ENCODE measurements around the gene TNRC6B.

Gene TNRC6B

DNA sequence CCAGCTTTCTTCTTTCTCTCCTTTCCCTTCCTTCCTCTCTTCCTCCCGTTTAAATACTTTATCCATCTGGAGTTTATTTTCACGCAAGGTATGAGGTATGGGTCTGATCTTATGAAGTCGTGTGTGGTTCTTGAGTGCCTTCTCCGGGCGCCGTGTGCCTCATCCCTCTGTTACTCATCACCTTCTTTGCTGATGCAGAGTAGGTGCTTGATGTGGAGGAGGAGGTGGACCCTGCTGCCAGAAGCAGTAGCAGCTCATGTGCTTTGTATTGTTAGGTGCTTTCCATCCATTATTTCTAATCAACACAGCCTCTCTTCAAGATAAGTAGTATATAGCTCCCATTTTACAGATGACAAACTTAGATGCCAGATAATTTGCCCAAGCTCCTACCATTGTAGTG lies 47.0 kb downstream of the TNRC6B start:
- Histone ChIP-seq H3K9ac (ENCODE audit: insufficient read length, low read depth) (no peak overlapping the region), H3K27me3 (ENCODE audit: insufficient read depth, insufficient read length) (no peaks in the 10 kb centered on the region), H3K4me1 (ENCODE audit: insufficient read depth, insufficient read length) (peaks cover 3% of the 10 kb centered on the region), H3K4me3 (ENCODE audit: insufficient read length, low read depth) (no peak overlapping the region), H3K9me3 (ENCODE audit: insufficient read depth, low read length) (no peaks in the 10 kb centered on the region), H3K36me3 (ENCODE audit: insufficient read depth, insufficient read length, low read length) (peaks cover 5% of the 10 kb centered on the region)
- no peak for DNase-seq (ENCODE audit: low read depth, low spot score)
- TF ChIP-seq YY1 (IDR thresholded peaks at IDR 0.05; ENCODE audit: insufficient read depth, insufficient read length): no peak
- TF ChIP-seq SUZ12 (IDR thresholded peaks at IDR 0.05; ENCODE audit: extremely low read depth, insufficient read depth, insufficient read length): no peak
- TF ChIP-seq ZNF274 (IDR thresholded peaks at IDR 0.05; ENCODE audit: low read depth, low read length): no peak

DNA sequence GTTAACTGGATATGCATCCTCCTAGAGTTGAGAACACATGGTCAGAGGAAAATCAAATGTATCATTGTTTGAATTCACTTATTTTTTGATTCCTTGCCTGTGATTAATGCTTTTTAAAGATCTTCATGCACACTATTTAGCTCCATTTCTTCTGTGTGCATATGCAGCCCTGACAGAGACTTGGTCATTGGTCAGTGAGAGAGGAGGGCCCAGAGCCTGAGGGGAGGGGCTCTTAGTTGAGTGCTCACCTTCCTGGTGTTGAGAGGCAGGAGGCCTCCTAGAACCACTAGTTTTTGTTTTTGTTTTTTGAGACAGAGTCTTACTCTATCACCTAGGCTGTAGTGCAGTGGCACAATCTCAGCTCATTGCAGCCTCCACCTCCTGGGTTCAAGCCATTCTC lies 48.9 kb downstream of the TNRC6B start:
- Histone ChIP-seq H3K9me3 (ENCODE audit: insufficient read depth, low read length) (no peaks in the 10 kb centered on the region), H3K9ac (ENCODE audit: insufficient read length, low read depth) (no peak overlapping the region), H3K4me3 (ENCODE audit: insufficient read length, low read depth) (no peak overlapping the region), H3K27me3 (ENCODE audit: insufficient read depth, insufficient read length) (no peaks in the 10 kb centered on the region), H3K4me1 (ENCODE audit: insufficient read depth, insufficient read length) (no peaks in the 10 kb centered on the region), H3K36me3 (ENCODE audit: insufficient read depth, insufficient read length, low read length) (peaks cover 12% of the 10 kb centered on the region)
- TF ChIP-seq YY1 (IDR thresholded peaks at IDR 0.05; ENCODE audit: insufficient read depth, insufficient read length): no peak
- TF ChIP-seq ZNF274 (IDR thresholded peaks at IDR 0.05; ENCODE audit: low read depth, low read length): no peak
- no peak for TF ChIP-seq SUZ12 (IDR thresholded peaks at IDR 0.05; ENCODE audit: extremely low read depth, insufficient read depth, insufficient read length)
- DNase-seq (ENCODE audit: low read depth, low spot score): no peak

DNA sequence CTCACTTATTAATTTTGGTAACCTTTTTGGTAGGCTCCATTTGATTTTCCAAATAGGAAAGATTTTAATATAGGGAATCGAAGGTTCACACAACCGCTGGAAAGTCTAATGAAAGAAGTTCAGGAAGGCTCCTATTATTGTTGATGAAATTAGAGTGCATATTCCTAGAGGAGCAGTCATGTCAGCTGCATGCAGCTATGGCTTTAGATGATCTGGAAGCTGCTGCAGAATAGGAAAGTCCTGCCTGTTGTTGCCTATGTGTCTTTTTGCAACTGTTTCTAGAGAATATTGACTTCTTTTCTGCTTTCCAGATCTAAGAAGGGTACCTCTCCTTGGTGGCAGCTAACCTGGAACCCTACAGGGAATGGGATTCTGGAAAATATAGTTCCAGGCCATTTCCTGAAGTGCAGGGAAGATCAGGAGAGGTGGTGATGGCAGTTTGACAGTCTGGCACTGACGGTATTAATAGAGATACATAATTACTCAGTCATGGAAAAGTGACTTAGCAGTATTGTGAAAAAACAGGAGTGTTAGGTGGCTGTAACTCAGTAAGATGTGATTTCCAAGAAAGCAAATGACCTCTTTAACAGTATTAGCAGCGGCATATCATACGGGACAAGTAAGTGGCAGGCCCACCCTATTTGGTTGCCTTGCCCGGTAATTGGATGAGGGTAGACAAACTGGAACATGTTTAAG lies 54.0 kb downstream of the TNRC6B start:
- DNase-seq (ENCODE audit: low read depth, low spot score): no peak
- Histone ChIP-seq H3K36me3 (ENCODE audit: insufficient read depth, insufficient read length, low read length) (peaks cover 26% of the 10 kb centered on the region), H3K4me1 (ENCODE audit: insufficient read depth, insufficient read length) (no peaks in the 10 kb centered on the region), H3K9ac (ENCODE audit: insufficient read length, low read depth) (no peak overlapping the region), H3K4me3 (ENCODE audit: insufficient read length, low read depth) (no peak overlapping the region), H3K9me3 (ENCODE audit: insufficient read depth, low read length) (no peaks in the 10 kb centered on the region), H3K27me3 (ENCODE audit: insufficient read depth, insufficient read length) (no peaks in the 10 kb centered on the region)
- TF ChIP-seq ZNF274 (IDR thresholded peaks at IDR 0.05; ENCODE audit: low read depth, low read length): no peak
- TF ChIP-seq SUZ12 (IDR thresholded peaks at IDR 0.05; ENCODE audit: extremely low read depth, insufficient read depth, insufficient read length): no peak
- no peak for TF ChIP-seq YY1 (IDR thresholded peaks at IDR 0.05; ENCODE audit: insufficient read depth, insufficient read length)

DNA sequence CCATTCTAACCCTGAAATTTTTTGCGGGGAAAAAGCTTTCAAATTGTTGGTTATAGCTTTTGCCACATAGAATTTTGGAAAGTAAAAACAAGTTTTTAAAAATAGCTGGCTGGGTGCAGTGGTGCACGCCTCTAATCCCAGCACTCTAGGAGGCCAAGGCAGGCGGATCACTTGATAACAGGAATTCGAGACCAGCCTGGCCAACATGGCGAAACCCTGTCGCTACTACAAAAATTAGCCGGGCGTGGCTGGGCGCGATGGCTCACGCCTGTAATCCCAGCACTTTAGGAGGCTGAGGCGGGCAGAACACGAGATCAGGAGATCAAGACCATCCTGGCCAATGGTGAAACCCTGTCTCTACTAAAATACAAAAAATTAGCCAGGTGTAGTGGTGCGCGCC lies 54.9 kb downstream of the TNRC6B start:
- TF ChIP-seq YY1 (IDR thresholded peaks at IDR 0.05; ENCODE audit: insufficient read depth, insufficient read length): no peak
- TF ChIP-seq SUZ12 (IDR thresholded peaks at IDR 0.05; ENCODE audit: extremely low read depth, insufficient read depth, insufficient read length): no peak
- no peak for TF ChIP-seq ZNF274 (IDR thresholded peaks at IDR 0.05; ENCODE audit: low read depth, low read length)
- no peak for DNase-seq (ENCODE audit: low read depth, low spot score)
- H3K27me3 ChIP-seq (ENCODE audit: insufficient read depth, insufficient read length): no peaks in the 10 kb centered on the region
- no peaks in the 10 kb centered on the region for H3K4me1 ChIP-seq (ENCODE audit: insufficient read depth, insufficient read length)
- H3K9me3 ChIP-seq (ENCODE audit: insufficient read depth, low read length): no peaks in the 10 kb centered on the region
- no peak overlapping the region for H3K4me3 ChIP-seq (ENCODE audit: insufficient read length, low read depth)
- peaks cover 26% of the 10 kb centered on the region for H3K36me3 ChIP-seq (ENCODE audit: insufficient read depth, insufficient read length, low read length)
- no peak overlapping the region for H3K9ac ChIP-seq (ENCODE audit: insufficient read length, low read depth)

DNA sequence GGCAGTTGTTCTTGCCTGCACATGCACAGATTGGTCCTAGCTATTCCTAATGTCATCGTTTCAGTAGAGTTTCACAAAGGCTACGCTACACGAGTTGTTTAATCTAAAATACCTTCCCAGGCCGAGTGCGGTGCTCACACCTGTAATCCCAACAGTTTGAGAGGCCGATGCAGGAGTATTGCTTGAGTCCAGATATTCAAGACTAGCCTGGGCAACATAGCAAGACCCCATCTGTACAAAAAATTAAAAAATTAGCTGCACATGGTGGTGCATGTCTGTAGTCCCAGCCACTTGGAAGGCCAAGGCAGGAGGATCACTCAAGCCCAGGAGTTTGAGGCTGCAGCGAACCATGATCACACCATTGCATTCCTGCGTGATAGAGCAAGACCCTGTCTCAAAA lies 56.2 kb downstream of the TNRC6B start:
- no peaks in the 10 kb centered on the region for H3K9me3 ChIP-seq (ENCODE audit: insufficient read depth, low read length)
- H3K36me3 ChIP-seq (ENCODE audit: insufficient read depth, insufficient read length, low read length): peaks cover 26% of the 10 kb centered on the region
- TF ChIP-seq SUZ12 (IDR thresholded peaks at IDR 0.05; ENCODE audit: extremely low read depth, insufficient read depth, insufficient read length): no peak
- no peak for TF ChIP-seq YY1 (IDR thresholded peaks at IDR 0.05; ENCODE audit: insufficient read depth, insufficient read length)
- TF ChIP-seq ZNF274 (IDR thresholded peaks at IDR 0.05; ENCODE audit: low read depth, low read length): no peak
- no peaks in the 10 kb centered on the region for H3K27me3 ChIP-seq (ENCODE audit: insufficient read depth, insufficient read length)
- no peaks in the 10 kb centered on the region for H3K4me1 ChIP-seq (ENCODE audit: insufficient read depth, insufficient read length)
- H3K4me3 ChIP-seq (ENCODE audit: insufficient read length, low read depth): no peak overlapping the region
- DNase-seq (ENCODE audit: low read depth, low spot score): no peak
- no peak overlapping the region for H3K9ac ChIP-seq (ENCODE audit: insufficient read length, low read depth)

DNA sequence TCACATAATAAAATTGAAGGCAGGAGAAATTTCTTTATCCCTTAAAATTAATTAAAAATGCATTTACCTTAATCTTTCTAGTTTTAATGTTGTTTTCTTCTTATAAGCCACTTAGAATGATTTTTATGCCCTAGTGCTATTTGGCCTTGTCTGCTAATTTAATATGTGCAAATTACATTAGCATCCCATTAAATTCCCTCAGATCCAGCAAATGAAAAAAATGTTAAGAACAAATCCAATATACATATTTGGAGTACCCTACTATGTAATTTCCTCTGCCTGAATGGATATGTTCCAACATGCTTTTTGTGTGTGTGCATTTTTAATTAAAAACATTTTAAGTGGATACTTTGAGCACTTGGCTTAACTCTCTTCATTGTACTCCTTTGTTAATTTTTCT lies 56.9 kb downstream of the TNRC6B start:
- DNase-seq (ENCODE audit: low read depth, low spot score): no peak
- H3K9ac ChIP-seq (ENCODE audit: insufficient read length, low read depth): no peak overlapping the region
- TF ChIP-seq SUZ12 (IDR thresholded peaks at IDR 0.05; ENCODE audit: extremely low read depth, insufficient read depth, insufficient read length) (no peak), ZNF274 (IDR thresholded peaks at IDR 0.05; ENCODE audit: low read depth, low read length) (no peak), YY1 (IDR thresholded peaks at IDR 0.05; ENCODE audit: insufficient read depth, insufficient read length) (no peak)
- no peaks in the 10 kb centered on the region for H3K27me3 ChIP-seq (ENCODE audit: insufficient read depth, insufficient read length)
- H3K4me3 ChIP-seq (ENCODE audit: insufficient read length, low read depth): no peak overlapping the region
- H3K9me3 ChIP-seq (ENCODE audit: insufficient read depth, low read length): no peaks in the 10 kb centered on the region
- peaks cover 4% of the 10 kb centered on the region for H3K4me1 ChIP-seq (ENCODE audit: insufficient read depth, insufficient read length)
- peaks cover 22% of the 10 kb centered on the region for H3K36me3 ChIP-seq (ENCODE audit: insufficient read depth, insufficient read length, low read length)

DNA sequence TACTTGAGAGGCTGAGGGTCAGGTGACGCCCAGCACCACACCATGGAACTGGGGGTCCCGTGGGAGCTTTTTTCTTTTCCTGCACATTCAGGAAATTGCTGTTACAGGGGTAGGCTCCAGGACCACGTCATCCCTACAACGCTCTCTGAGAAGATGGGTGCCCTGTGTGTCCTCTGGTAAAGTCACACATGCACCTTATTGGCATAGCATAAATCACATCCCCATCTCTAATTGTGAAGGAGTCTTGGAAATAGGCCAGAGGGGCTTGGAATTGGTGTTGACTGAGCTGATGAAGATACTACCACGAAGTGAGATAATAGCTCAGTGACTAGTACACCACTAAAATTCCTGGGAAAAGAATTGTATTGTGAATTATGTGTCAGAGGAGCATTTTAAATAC lies 57.6 kb downstream of the TNRC6B start:
- Histone ChIP-seq H3K36me3 (ENCODE audit: insufficient read depth, insufficient read length, low read length) (peaks cover 18% of the 10 kb centered on the region), H3K9me3 (ENCODE audit: insufficient read depth, low read length) (no peaks in the 10 kb centered on the region), H3K4me1 (ENCODE audit: insufficient read depth, insufficient read length) (peaks cover 4% of the 10 kb centered on the region), H3K9ac (ENCODE audit: insufficient read length, low read depth) (no peak overlapping the region), H3K4me3 (ENCODE audit: insufficient read length, low read depth) (no peak overlapping the region), H3K27me3 (ENCODE audit: insufficient read depth, insufficient read length) (no peaks in the 10 kb centered on the region)
- DNase-seq (ENCODE audit: low read depth, low spot score): no peak
- TF ChIP-seq SUZ12 (IDR thresholded peaks at IDR 0.05; ENCODE audit: extremely low read depth, insufficient read depth, insufficient read length) (no peak), YY1 (IDR thresholded peaks at IDR 0.05; ENCODE audit: insufficient read depth, insufficient read length) (no peak), ZNF274 (IDR thresholded peaks at IDR 0.05; ENCODE audit: low read depth, low read length) (no peak)
